Lung (tissue), 12 donors: ENCODE results near the gene ACSF3. TPM values are rescaled to one million over a fixed set of nuclear protein-coding genes. Genes with fewer than 3 reads are reported as not detected.

Experiments
- ATAC-seq: fragments of 200-7000 bp; cut with Tn5 transposase; one replicate; pipeline ENCODE4 v1.9.1; 2020; ENCODE audit warnings: moderate number of reproducible peaks; ENCODE audit not compliant: insufficient read depth, low FRiP score
- DNase-seq, 3 donors: peaks; one replicate each; pipeline ENCODE4 v3.0.0-alpha.2; 2013 to 2017
- H3K27ac ChIP-seq, 2 donors: one replicate each; pipeline ENCODE4 v1.5.1; 2013; ENCODE audit warnings: mild to moderate bottlenecking in 2 of 2, moderate library complexity in 2 of 2, control low read depth in 1 of 2, inconsistent platforms in 1 of 2, low read depth in 1 of 2, low read length in 1 of 2
- H3K27me3 ChIP-seq, 3 donors: one replicate each; pipeline ENCODE4 v1.5.1; 2013; ENCODE audit warnings: low read length in 2 of 3; ENCODE audit not compliant: control insufficient read depth in 3 of 3, insufficient read depth in 3 of 3
- H3K36me3 ChIP-seq, 4 donors: one replicate each; pipeline ENCODE4 v1.5.1; 2013; ENCODE audit warnings: low read length in 4 of 4, mild to moderate bottlenecking in 1 of 4, moderate library complexity in 1 of 4; ENCODE audit not compliant: control insufficient read depth in 4 of 4, insufficient read depth in 4 of 4
- H3K4me1 ChIP-seq, 5 donors: one replicate each; pipeline ENCODE4 v1.5.1; 2013; ENCODE audit warnings: low read length in 5 of 5, mild to moderate bottlenecking in 2 of 5, moderate library complexity in 1 of 5; ENCODE audit not compliant: control insufficient read depth in 5 of 5, insufficient read depth in 5 of 5
- H3K4me3 ChIP-seq: one replicate; pipeline ENCODE4 v1.5.1; 2013; ENCODE audit warnings: mild to moderate bottlenecking, control low read depth, moderate library complexity
- H3K9ac ChIP-seq, 2 donors: one replicate each; pipeline ENCODE4 v1.5.1; 2013; ENCODE audit warnings: low read length in 2 of 2, control low read depth in 1 of 2; ENCODE audit not compliant: insufficient read depth in 1 of 2
- H3K9me3 ChIP-seq, 4 donors: one replicate each; pipeline ENCODE4 v1.5.1; 2013; ENCODE audit warnings: low read length in 3 of 4, mild to moderate bottlenecking in 1 of 4, moderate library complexity in 1 of 4; ENCODE audit not compliant: control insufficient read depth in 4 of 4, insufficient read depth in 3 of 4
- WGBS, 2 donors: extraction: QIAGEN DNeasy Blood & Tissue Kit; methylation state at CpG; one replicate each; pipeline ENCODE4 v1.1.7; 2013; 5-methylcytosine and 5-hydroxymethylcytosine counted together
- polyA plus RNA-seq, 2 donors: library from polyadenylated mRNA; stranded (reverse); fragments of 200-250 nt; gene quantifications; one replicate each; pipeline ENCODE4 v1.2.1, GENCODE V29; 2013
- total RNA-seq, 2 donors: library from RNA; depleted of rRNA in 1 of 2; stranded (reverse); fragments of >200 nt in 1 of 2; gene quantifications; one replicate each; pipeline ENCODE4 v1.2.1, GENCODE V29; 2014 to 2021
- TF ChIP-seq, protein P1 (sequence below): IDR thresholded peaks from 2 replicates; pipeline ENCODE4 v1.5.1; 2012; ENCODE audit warnings: mild to moderate bottlenecking; ENCODE audit errors: control extremely low read depth, extremely low read depth
- donor health status: control.
- donor health status: control.
- donor health status: Bipolar disorder and iron deficiency.
- donor health status: healthy.
- donor health status: DM: yes; HTN: yes; CAD: no.

Gene ACSF3
- total and polyA plus RNA-seq, 4 donors: 17.4 to 33.6 (median 31.2) TPM

DNA sequence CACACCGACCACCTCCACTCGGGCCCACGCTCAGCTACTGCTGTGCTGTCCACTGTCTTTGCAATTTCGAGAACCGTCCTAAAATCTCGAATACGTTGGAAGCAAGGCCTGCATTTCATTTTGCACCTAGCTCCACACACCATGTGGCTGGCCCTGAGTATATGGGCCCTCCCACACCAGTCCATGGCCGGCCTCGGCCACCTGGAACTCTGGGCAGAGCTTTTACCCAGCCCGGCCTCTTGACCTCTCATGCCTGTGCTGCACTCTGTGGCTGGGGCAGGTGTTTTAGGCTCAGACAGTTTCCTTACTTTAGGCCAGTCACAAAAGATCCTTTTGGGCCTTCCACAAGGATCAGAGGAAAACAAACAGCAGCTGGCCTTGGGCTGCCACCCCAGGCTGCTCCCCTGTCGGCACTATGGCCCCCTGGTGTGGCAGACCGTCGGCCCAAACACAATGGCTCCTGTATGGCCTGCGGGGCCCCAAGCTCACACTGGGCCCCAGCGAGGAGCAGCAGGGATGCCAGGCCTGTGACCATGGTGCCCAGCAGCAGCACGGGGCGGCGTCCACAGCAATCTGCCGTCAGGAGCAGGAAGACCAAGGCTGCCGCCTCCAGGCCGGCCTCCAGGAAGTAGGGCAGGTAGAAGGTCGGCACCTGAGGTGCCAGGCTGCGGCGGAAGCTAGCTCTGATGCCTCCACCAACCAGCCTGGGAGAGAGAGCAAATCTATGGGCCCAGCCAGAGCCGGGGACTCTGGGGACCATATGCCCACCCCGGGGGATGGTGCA, 104.2 kb downstream of the ACSF3 start:
- peaks cover 0 to 6% (median 0%) of the 10 kb centered on the region in 5 donors for H3K4me1 ChIP-seq
- H3K27me3 ChIP-seq: peaks cover 6 to 20% (median 17%) of the 10 kb centered on the region in 3 donors
- no peak overlapping the region for H3K9ac ChIP-seq
- H3K36me3 ChIP-seq: peaks cover 0 to 1% (median 0%) of the 10 kb centered on the region in 4 donors
- TF ChIP-seq, protein P1, sequence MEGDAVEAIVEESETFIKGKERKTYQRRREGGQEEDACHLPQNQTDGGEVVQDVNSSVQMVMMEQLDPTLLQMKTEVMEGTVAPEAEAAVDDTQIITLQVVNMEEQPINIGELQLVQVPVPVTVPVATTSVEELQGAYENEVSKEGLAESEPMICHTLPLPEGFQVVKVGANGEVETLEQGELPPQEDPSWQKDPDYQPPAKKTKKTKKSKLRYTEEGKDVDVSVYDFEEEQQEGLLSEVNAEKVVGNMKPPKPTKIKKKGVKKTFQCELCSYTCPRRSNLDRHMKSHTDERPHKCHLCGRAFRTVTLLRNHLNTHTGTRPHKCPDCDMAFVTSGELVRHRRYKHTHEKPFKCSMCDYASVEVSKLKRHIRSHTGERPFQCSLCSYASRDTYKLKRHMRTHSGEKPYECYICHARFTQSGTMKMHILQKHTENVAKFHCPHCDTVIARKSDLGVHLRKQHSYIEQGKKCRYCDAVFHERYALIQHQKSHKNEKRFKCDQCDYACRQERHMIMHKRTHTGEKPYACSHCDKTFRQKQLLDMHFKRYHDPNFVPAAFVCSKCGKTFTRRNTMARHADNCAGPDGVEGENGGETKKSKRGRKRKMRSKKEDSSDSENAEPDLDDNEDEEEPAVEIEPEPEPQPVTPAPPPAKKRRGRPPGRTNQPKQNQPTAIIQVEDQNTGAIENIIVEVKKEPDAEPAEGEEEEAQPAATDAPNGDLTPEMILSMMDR: no peak
- H3K27ac ChIP-seq: no peak overlapping the region
- ATAC-seq (no peak), DNase-seq (no peak)
- 89 to 95% methylated on average over 25 to 26 of the region's 26 CpGs for WGBS, 2 donors
- H3K9me3 ChIP-seq: peaks cover 0 to 1% (median 0%) of the 10 kb centered on the region in 4 donors
- H3K4me3 ChIP-seq: no peak overlapping the region

- Histone ChIP-seq H3K9ac (no peak overlapping the region), H3K9me3 (peaks cover 0 to 2% (median 0%) of the 10 kb centered on the region in 4 donors), H3K27me3 (peaks cover 6 to 28% (median 25%) of the 10 kb centered on the region in 3 donors), H3K27ac (no peak overlapping the region), H3K4me3 (no peak overlapping the region), H3K36me3 (peaks cover 0 to 1% (median 0%) of the 10 kb centered on the region in 4 donors), H3K4me1 (peaks cover 0 to 6% (median 0%) of the 10 kb centered on the region in 5 donors)
- DNase-seq (no peak), ATAC-seq (no peak)
- TF ChIP-seq, protein P1: no peak
- WGBS, 2 donors: 88 to 91% methylated on average over 27 to 28 of the region's 28 CpGs
Measured at GRCh38 chr16:89198417-89199240, 105.0 kb downstream of the ACSF3 start.

- DNase-seq: no peak
- Histone ChIP-seq H3K4me1 (peaks cover 0 to 6% (median 0%) of the 10 kb centered on the region in 5 donors), H3K9me3 (peaks cover 0 to 2% (median 0%) of the 10 kb centered on the region in 4 donors), H3K4me3 (no peak overlapping the region), H3K36me3 (peaks cover 0 to 1% (median 0%) of the 10 kb centered on the region in 4 donors), H3K9ac (no peak overlapping the region), H3K27ac (peak overlapping the region in 1 of 2 donors; percentile 85), H3K27me3 (peaks cover 6 to 34% (median 33%) of the 10 kb centered on the region in 3 donors)
- TF ChIP-seq, protein P1: no peak
- ATAC-seq: no peak
- 76 to 78% methylated on average over 21 to 22 of the region's 22 CpGs for whole genome bisulfite sequencing, 2 donors
Measured at GRCh38 chr16:89199241-89200123, 105.8 kb downstream of the ACSF3 start.
